ENCODE measurements around the gene FKBP15. TPM values are rescaled to one million over a fixed set of nuclear protein-coding genes. Genes with fewer than 3 reads are reported as not detected.
"Not testable (repeated sequence)": the region's sequence is repeated elsewhere in the genome, so short reads cannot be mapped to it uniquely, and the experiment has no call there.

Gene FKBP15, protein sequence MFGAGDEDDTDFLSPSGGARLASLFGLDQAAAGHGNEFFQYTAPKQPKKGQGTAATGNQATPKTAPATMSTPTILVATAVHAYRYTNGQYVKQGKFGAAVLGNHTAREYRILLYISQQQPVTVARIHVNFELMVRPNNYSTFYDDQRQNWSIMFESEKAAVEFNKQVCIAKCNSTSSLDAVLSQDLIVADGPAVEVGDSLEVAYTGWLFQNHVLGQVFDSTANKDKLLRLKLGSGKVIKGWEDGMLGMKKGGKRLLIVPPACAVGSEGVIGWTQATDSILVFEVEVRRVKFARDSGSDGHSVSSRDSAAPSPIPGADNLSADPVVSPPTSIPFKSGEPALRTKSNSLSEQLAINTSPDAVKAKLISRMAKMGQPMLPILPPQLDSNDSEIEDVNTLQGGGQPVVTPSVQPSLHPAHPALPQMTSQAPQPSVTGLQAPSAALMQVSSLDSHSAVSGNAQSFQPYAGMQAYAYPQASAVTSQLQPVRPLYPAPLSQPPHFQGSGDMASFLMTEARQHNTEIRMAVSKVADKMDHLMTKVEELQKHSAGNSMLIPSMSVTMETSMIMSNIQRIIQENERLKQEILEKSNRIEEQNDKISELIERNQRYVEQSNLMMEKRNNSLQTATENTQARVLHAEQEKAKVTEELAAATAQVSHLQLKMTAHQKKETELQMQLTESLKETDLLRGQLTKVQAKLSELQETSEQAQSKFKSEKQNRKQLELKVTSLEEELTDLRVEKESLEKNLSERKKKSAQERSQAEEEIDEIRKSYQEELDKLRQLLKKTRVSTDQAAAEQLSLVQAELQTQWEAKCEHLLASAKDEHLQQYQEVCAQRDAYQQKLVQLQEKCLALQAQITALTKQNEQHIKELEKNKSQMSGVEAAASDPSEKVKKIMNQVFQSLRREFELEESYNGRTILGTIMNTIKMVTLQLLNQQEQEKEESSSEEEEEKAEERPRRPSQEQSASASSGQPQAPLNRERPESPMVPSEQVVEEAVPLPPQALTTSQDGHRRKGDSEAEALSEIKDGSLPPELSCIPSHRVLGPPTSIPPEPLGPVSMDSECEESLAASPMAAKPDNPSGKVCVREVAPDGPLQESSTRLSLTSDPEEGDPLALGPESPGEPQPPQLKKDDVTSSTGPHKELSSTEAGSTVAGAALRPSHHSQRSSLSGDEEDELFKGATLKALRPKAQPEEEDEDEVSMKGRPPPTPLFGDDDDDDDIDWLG
- 10 to 100 TPM; 28.8 to 32.1 (median 29.4) TPM for polyA plus RNA-seq (ENCODE audit: insufficient read length in 3 of 3)

DNA sequence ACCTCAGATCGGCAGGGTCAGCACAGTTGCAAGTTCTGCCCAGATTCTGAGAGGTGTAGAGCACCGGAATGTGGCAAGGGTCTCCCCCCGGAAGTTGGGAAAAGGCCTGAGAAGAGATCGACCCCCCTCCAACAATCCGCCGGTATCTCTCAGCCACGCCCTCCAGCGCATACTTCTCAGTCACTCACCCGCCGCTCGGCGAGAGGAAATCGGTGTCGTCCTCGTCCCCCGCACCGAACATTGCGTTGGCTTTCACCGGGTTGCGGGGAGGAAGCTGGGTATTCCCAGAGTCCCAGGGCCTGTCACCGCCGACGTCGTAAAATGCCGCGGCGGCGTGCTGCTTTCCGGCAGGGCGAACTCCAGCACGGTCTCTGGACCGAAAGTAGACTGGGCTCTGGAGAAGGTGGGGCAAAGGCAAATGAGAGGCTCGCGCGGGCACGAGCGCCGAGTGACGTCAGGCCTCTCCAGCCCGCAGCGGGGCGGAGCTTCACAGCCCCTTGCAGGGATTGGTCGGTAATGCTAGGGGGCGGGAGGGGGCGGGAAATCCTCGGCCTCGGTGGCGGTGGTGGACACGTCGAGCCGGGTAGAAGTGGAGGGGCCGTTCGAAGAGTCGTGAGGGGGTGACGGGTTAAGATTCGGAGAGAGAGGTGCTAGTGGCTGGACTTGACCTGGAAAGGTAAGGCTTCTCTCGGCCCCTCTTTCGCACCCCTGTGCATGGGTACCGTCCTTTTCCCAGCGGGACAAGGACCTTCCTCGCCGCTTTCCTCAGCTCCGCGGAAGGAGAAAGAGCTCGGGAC lies at the start of gene FKBP15, which contains the start of gene SLC31A1:
TSS of gene FKBP15 (minus strand) at position 275 of the 797 bp plus-strand sequence. CDS start at position 241, 34 bp downstream.
TSS of gene SLC31A1 (plus strand) at position 542 of the 797 bp plus-strand sequence. CDS start 34,605 bp downstream, outside the sequence.
- DNase-seq (ENCODE audit: low read depth in 3 of 3, low spot score in 2 of 3): peak; percentile 93 to 98 (median 96)

DNA sequence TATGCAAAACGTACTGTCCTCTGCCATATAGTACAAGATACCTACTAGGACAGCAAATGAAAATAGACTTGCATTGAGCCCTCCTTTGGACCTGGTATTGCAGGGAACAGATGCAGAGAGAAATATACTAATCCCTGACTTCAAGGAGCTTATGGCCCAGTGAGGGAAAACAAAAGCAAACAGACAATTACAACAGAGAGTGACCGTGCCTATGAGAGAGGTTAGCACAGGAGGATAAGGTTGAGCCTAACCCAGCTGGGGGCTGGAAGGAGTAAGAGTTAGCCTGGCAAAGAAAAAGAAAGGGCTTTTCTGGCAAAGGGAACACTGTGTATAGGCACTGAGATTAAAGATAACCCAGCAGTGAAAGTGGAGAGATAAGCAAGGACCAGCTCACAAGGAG lies 48.8 kb upstream of the FKBP15 start:
- no peak for DNase-seq (ENCODE audit: low read depth in 3 of 3, low spot score in 2 of 3)

DNA sequence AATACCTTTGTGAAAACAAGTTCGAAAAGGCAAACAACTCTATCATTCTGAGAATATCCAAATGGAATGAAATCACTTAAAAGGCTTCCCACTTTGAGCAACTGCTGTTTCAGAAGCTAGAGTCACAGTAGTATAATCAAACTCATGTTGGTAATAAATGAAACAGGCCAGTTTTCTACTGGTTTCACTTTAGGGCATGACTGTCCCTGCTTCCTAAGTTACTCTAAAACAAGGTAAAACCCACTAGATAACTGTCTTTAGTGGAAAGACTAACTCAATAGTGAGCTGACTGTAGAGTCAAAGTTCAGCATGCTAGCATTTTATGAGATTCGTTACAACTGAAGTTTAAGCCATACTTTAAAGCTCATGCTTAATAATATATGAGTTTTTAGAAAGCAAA lies 48.3 kb upstream of the FKBP15 start:
- DNase-seq (ENCODE audit: low read depth in 3 of 3, low spot score in 2 of 3): no peak

DNA sequence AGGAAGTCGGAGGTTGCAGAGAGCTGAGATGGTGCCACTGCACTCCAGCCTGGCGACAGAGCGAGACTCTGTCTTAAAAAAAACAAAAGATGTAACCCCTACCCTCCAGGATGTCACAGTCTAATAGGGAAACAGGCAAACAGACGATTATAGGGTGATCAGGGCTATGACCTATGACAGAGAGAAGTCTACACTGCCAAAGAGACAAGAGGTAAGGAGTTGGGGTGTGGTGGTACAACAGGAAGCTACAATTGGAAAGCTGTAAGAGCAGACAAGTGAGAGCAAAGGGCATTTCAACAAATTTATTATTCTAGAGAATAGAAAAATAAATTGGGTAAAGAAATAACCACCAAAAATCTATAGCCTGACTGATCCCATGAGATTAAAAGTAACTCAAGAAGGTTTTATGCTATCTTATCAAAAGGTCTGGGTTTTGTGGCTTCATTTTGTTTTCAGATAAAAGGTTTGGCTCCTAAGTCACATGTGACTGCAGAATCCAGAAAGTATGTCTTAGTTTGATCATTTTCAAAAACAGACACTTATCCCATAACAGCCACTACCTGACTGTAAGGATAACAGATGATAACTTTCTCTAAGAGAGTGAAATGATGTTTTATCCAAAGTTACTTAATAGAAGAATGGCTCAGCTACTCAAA lies 47.0 kb upstream of the FKBP15 start:
- no peak for DNase-seq (ENCODE audit: low read depth in 3 of 3, low spot score in 2 of 3)

DNA sequence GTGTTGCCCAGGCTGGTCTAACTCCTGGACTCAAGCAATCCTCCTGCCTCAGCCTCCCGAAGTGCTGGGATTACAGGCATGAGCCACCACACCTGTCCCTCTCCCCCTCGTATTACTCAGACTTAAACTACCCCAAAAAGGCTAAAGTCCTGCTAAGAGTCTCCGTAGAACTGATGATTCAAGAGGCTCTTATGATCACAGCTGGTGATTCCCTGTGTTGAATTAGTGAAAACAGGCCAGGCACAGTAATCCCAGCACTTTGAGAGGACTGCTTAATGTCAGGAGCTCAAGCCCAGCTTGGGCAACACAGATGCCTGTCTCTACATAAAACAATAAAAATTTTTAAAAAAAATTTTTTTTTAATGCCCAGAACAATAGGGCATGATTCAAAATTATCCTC lies 45.1 kb upstream of the FKBP15 start:
- no peak for DNase-seq (ENCODE audit: low read depth in 3 of 3, low spot score in 2 of 3)

DNA sequence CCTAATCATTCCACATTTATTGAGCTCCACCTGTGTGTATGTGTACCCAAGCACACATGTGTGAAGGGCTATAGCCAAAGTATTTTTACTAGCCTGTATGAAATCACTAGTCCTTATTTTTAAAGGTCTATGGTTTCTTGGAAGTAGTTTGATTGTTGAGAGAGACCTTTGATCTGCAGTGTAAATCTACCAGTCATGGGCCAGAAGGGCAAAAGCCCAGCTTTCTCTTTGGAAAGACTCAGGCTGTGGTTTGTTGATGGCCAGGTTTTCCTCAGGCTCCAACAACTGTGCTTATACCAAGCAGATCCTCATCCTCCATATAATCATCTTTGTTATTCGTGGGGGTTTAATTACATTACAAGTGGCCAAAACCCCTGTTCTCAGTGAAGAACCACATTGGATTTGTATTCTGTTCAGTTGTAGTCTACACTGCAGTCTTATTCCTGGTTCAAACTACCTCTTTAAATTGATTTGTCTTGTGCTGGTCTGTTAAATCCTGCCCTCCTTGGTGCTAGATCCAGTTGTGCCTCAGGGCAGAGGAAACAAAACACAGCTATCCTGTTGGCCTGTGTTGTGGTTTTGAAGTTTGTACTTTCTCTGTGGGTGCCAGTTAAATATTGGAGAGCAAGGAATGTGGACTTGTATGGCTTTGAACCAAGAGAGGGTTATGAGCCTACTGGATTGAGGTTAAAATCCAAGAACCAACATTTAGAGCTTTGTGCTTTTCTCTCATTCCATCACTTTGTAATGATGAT lies 41.0 kb upstream of the FKBP15 start:
- DNase-seq (ENCODE audit: low read depth in 3 of 3, low spot score in 2 of 3): no peak

DNA sequence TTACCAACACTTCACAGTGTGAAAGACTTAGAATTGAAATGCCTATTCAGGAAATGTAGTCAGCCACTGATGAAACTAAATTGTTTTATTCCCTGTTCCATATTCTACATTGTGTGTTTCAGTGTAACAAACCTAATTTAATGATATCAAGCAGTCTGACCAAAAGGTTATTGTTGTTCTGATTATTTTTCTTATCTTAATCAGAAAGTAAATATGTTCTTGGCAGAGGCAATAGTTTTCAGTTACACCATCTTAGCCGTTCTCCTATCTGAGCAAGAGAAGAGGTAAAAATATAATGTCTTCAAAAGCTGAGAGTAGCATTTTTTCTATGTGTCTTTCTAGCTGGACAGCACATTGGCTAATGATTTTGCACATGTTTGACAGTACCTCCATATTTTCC lies 37.2 kb upstream of the FKBP15 start:
- DNase-seq (ENCODE audit: low read depth in 3 of 3, low spot score in 2 of 3): no peak

DNA sequence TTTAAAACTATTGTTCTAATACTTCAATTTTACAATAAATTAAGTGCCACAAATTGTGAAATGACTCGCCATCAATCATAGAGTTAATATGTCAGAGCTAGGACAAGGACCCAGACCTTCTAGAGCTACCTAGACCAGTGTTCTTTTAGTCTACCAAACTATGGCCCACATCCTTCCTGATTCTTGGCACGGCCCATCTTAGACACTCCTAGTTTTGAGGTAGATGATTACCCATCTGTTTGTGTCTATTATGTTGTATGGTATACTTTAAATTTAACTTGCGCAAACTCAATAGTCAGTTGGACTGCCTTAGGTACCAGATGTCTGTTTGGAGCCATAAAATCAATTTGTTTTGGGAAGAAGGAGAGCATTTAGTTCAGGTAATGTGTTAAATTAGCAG lies 36.8 kb upstream of the FKBP15 start:
- DNase-seq (ENCODE audit: low read depth in 3 of 3, low spot score in 2 of 3): no peak

DNA sequence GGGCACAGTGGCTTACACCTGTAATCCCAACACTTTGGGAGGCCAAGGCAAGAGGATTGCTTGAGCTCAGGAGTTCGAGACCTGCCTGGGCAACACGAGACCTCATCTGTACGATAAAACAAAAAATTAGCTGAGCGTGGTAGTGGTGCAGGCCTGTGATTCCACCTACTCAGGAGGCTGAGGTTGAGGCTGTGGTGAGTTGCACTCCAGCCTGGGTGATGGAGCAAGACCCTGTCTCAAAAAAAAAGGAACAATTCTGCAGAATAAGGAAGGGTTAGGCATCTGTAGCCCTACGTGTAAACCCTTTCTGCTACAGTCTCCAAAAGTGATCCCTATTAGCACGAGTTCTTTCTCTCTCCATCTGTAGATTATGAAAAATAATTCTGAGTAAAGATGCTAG lies 34.4 kb upstream of the FKBP15 start:
- no peak for DNase-seq (ENCODE audit: low read depth in 3 of 3, low spot score in 2 of 3)

DNA sequence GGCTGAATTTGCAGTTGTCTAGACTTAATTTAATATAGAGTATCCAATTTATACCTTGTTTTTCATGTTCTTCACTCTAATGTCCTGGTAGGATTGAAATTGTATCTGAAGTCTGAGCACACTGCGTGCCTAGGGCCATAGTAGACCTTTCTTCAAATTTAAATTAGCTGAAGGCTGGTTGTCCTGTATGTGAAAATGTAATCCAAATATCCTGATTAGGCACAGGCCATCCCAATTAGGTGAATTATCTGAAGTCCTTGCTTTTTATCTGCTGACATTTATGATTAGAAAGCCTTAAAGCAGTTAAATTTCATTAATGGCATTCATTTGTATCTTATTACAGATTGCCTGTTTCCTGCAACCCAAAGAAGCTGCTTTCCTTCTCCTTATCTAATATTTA lies 33.9 kb upstream of the FKBP15 start:
- no peak for DNase-seq (ENCODE audit: low read depth in 3 of 3, low spot score in 2 of 3)

DNA sequence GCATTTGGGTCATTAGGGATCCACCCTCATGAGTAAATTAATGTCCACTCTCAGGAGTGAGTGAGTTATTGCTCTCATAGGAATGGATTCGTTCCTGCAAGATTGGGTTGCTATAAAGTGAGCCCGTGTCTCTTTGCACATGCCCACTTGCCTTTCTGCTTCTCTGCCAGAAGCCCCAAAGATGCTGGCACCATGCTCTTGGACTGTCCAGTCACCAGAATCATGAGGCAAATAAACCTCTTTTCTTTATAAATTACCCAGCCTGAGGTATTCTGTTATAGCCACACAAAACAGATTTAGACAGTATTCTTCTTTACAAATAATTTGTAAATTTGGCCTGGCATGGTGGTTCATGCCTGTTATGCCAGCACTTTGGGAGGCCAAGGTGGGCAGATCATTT lies 29.7 kb upstream of the FKBP15 start:
- no peak for DNase-seq (ENCODE audit: low read depth in 3 of 3, low spot score in 2 of 3)

DNA sequence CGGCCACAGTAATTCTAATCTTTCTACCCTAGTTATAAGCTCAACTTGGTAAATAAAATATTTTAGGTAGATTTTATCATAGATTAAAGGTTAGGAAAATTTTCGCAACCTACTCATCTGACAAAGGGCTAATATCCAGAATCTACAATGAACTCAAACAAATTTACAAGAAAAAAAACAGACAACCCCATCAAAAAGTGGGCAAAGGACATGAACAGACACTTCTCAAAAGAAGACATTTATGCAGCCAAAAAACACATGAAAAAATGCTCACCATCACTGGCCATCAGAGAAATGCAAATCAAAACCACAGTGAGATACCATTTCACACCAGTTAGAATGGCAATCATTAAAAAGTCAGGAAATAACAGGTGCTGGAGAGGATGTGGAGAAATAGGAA lies 28.6 kb upstream of the FKBP15 start:
- DNase-seq (ENCODE audit: low read depth in 3 of 3, low spot score in 2 of 3): not testable (repeated sequence)

DNA sequence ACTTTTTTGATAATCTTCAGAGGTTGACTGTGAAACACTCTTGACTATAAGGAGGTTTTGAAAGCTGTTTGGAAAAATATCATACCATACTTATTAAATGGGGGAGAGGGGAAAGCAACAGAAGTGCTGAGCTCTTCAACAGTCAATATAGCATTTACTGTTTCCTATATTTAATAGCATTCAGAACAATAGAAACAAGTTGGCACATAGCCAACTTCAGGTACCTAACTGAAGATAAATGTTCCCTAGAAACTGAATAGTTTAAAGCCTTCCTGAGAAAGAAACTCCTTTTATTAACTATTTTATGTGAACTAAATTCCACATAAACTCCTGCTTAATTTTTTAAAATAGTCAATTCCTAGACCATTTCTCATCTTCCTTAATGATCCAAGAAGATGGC lies 26.6 kb upstream of the FKBP15 start:
- DNase-seq (ENCODE audit: low read depth in 3 of 3, low spot score in 2 of 3): no peak

DNA sequence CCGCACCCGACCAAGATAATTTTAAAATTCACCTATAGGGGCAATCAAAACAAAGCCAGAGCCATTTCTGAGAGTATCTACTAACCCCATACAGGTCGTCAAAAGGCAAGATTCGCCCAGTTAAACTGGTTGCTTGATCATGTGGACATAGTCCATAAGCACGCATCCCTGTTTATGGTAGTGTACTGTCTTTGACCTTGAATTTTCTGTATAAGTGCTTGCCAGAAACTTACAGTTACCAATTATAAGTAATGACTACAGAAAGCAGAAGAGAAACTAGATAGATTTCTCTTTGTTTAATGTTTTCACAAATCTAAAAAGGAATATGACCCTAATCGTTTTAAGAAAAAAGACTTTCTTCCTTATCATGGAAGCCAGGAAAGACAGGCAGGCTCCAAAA lies 25.9 kb upstream of the FKBP15 start:
- no peak for DNase-seq (ENCODE audit: low read depth in 3 of 3, low spot score in 2 of 3)

DNA sequence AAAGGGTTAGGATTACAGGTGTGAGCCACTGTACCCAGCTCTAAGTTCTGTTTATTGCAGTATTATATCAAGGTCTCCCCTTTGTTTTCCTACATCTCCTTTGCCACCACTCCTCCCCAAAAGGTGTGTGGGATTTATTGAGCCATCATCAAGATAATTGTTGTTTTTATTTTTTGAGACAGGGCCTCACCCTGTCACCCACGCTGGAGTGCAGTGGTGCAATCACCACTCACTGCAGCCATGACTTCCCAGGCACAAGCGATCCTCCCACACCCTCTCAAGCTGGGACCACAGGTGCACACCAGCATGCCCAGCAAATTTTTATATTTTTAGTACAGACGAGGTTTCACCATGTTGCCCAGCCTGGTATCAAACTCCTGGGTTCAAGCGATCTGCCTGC lies 24.8 kb upstream of the FKBP15 start:
- no peak for DNase-seq (ENCODE audit: low read depth in 3 of 3, low spot score in 2 of 3)

DNA sequence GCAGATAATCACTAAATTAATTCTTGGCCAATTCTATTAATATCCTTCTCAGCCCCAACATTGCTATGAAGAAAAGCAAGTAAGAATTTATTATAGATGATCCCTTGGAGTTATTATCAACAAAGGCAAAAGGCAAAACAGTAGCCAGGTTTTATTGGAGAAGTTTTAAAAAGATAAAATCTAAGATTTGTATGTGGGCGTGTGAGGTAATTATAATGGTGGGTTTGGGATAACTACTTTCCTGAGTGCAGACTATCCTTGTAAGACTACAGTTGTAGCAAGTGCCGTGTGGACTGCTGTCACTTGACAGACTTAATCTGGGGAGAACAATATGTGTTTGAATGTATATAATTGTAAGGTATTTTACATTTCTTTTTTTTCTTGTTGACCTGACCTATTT lies 23.5 kb upstream of the FKBP15 start:
- DNase-seq (ENCODE audit: low read depth in 3 of 3, low spot score in 2 of 3): no peak

DNA sequence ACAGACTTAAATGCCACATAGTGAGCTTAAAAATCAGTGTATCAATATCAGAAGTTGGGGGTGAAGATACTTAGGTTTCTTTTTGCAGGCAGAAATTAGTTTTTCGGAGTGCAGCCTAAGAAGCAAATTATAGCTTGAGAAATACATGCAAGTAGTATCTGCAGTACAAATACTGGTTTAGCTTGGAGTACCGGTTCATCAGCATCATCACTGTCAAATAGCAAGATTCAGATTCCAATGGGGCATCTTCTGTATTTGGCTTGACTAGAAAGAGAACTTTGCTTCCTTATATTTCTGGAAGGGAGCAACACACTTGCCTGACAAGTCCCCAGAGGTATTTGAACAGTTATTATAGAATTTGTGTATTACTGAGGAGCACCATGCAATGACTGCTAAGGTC lies 20.1 kb upstream of the FKBP15 start:
- DNase-seq (ENCODE audit: low read depth in 3 of 3, low spot score in 2 of 3): no peak

DNA sequence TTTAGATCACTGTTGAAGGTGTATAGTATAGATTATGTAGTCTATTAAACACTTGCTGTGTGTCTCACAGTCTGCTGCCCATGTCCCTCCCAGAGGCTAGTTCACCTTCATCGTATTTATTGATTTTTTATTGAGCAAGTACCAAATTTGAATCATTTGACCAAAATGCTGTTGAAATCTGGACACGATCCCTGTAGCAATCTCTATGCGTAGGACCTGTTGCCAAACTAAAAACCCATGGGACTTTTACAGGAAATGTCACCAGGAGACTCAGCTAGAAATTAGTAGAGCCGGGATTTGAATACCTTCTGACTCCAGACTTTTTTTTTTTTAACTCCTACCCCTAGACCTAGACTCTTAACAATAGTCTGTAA lies 17.8 kb upstream of the FKBP15 start:
- no peak for DNase-seq (ENCODE audit: low read depth in 3 of 3, low spot score in 2 of 3)

All from right renal cortex interstitium (tissue), 3 donors.